NCI-H460 (cell line): ENCODE results near the gene ART1. TPM values are rescaled to one million over a fixed set of nuclear protein-coding genes. Genes with fewer than 3 reads are reported as not detected.

Source experiments
- DNase-seq: peaks from one replicate; pipeline ENCODE4 v3.0.0-alpha.2; 2016; ENCODE audit warnings: low read depth; ENCODE audit errors: extremely low read depth
- total RNA-seq: library from RNA; depleted of rRNA; stranded (reverse); fragments of >200 nt; shearing (Covaris generic); gene quantifications from 2 replicates; pipeline ENCODE4 v1.2.3, GENCODE V29; 2014

ART1 gene
- total RNA-seq, 1 experiment from 2014 or later = not detected

DNA sequence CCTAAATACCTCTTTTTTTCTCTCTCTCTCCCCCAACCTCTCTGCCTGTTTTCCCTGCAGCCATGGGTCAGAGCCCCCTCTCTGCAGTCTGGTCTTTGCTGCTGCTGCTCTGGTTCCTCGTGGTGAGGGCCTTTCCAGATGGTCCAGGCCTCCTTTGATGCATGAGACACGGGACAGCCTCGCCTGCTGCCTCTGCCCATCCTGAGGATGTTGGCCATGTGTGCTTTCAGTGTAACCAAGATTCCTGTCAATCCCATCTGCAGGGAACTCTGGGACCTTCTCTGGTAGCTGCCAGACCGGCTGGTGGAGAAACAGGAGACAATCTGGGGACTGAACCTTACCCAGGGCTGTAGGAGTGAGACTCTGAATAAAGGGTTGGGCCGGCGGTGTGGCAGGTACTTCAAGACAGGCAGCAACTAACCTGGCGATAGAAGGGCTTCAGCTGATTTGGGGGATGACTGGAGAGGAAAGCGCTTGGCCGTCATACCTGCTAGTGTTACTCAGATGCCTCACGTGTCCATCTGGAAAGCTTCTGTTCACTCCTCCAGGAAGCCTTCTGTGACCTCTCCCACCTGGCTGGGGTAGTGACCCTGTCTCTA is 19.2 kb downstream of the ART1 start:
- no peak for DNase-seq

GRCh38 chr11:3665336-3666022 is 20.6 kb downstream of the ART1 start:
- DNase-seq = no peak

DNA sequence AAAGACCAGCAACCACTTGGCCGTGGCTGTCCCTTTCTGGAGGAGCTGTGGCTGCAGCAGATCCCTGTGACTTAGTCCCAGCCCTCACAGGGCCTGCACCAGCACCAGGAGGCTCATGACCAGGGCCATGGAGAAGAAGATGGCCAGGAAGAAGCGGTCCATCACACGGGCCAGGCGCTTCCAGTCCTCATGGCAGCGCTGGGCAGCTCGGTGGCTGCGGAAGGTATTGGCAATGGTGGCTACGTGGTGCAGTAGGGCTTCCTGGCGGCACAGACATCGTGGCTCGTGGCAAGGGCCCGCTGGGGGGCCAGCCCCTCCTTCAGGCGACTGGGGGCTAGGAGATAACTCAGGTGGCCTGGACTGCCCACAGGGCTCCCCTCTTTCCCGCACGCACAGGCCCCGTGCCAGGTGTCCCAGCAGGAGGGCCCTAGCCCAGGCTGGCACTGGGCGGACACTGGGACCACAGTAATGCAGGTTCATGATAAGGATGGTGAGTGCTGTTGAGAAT is 21.1 kb downstream of the ART1 start:
- no peak for DNase-seq

- no peak for DNase-seq
These were observed 22.5 kb downstream of the ART1 start for GRCh38 chr11:3667149-3668035.

DNA sequence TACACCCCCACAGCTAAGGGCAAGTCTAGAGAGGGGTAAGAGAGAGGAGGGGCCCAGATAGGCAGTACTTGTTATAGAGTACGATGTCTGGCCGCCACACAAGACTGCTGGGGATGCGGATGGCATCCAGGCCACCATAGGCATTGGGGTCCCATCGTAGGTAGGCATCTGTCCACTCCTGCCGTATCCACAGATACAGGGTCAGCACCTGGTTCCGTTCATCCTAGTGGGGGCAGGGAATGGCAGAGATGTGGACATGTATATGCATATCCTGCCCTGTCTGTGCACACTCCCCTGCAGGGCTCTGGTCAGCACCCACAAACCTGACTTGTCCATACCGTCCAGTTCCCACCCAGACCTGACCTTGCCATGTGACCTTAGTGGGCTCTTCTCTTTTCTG is 24.2 kb downstream of the ART1 start:
- no peak for DNase-seq

GRCh38 chr11:3669742-3670183 is 24.8 kb downstream of the ART1 start:
- DNase-seq = no peak

DNA sequence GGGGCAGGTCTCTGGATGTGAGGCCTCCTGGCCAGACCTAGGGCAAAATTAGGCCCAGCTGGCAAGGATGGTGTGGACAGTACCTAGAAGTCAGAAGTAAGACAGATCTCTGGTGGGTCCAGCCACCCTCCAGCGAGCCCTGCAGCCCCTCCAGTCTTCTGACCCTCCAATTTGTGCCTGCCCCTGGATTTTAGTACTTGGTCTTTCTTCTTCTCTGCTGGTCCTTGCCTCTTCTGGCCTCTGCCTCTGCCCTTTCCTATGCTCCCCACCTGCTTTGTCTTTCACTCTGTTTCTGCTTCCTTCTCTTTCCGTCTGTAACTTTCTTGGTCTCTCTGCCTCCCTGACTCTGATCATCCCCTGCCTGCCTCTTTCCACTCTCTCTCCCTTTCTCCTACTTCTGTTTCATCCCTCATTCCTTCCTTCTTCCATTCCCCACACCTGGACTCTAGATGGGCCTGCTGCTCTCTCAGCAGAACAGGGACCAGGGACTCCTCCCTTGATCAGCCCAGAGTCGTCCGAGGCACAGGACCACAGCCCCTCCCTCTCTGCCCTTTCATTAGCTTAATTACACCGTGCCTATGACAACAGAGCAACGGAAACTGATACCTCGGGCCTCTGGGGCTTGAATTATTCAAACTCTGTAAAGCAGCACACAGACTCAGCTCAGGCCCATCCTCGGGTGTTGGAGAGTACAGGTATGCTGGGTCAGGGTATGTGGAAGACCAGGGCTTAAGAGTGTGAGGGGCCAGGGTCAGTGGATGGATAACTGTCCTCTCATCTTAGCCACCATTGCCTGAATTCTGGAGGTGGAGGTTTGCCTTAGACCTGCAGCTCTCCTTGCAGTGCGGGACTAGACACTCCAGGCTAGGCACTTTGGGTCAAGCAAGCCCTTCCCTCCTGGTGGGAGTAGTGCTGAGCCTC is 26.7 kb downstream of the ART1 start, which contains the start of gene CHRNA10:
Gene CHRNA10, minus strand, starts transcription at position 51 of the 921 bp plus-strand sequence. CDS start 72 bp downstream, outside the sequence.
- DNase-seq = no peak

DNA sequence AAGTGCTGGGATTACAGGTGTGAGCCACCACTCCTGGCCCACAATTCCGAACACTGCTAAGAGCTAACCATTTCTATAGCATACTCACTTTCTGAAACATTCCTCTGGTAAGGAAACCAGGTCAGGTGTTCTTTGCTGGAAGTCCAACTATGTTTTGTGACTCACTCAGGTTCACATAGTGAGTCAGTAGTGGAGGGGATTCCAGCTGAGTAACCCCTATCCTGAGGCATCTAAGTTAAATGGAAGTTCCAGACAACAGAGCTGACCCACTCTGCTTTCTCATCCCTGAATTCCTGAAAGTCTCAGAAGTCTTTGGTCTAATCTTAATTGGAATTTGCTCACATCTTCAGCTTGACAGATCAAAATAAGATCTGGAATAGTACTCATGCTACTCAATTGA is 29.3 kb downstream of the ART1 start:
- DNase-seq = no peak

DNA sequence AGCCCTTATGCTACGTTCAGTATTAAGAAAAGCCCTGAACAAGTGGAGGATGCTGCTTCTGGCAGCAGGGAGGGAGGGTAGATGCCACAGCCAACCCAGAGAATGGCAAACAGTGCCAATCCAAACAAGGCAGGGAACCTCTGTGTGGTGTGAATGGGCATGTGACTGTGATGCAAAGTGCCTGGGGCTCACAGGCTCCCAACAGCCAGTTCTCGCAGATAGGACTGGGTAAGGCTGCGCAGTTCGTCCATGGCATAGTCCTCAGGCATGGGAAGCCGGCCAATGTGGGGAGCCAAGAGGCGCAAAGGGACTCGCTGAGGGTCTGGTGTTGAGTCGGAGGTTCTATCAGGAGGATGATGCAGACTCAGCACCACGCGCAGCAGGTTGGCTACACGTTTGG is 31.0 kb downstream of the ART1 start:
- DNase-seq = no peak

- no peak for DNase-seq
These were observed 34.1 kb downstream of the ART1 start for GRCh38 chr11:3679077-3679476.

GRCh38 chr11:3683039-3683438 is 38.1 kb downstream of the ART1 start:
- no peak for DNase-seq

DNA sequence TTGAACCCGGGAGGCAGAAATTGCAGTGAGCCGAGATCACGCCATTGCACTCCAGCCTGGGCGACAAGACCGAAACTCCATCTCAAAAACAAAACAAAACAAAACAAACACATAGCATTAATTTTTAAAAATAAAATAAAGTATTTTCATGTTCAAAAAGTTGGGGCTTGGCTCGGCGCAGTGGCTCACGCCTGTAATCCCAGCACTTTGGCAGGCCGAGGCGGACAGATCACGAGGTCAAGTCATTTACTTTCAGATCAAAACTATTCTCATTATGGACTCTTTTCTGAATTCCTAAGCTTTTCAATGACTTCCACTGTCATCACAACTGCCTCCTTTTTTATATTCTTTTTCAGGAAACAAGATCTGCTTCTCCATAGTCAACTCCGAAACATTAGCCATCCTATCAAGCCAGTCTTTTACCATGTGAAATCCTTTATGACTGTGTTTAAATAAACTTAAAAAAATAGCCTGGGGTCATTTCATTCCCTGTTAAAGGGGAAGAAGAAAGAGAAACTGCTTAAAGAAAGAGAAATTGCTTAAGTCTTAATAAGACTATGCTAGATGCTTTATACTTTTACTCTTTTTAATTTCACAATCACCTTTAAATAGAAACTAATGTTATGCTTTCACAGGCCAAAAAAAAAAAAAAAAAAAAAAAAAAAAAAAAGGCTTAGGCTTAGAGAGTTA is 39.3 kb downstream of the ART1 start:
- DNase-seq = no peak

DNA sequence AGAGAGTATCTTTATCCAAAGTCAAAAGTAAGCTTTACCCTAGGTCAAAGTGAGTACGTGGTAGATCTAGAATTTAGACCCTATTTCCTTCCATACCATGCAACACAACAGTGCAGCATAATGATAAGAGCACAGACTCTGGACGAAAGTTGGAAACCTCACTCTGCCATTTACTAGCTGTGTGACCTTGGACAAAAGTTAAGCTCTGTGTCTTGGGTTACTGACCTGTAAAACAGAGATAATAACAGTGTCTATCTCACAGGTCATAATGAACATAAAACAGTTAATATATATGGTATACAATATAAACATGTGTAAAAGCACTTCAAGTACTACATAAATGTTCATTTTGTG is 39.9 kb downstream of the ART1 start:
- no peak for DNase-seq

DNA sequence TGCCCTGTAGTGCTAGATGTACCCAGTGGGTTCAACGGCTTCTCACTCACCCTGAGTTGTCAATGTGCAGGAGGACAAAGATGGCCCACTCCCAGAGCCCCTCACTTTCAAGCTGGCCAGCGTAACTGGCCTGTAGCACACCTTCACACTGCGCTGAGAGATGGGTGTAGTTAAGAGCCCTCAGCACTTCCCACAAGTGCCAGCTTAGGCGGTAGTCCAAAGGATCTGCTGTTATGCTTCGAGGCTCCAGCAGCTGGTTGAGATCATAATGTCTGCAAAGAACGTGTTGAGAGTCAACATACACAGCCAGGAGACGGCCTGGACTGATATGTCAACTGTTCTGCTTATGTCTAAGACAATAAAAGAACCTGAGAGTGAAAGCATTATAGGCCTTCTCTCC is 41.0 kb downstream of the ART1 start:
- DNase-seq = no peak

DNA sequence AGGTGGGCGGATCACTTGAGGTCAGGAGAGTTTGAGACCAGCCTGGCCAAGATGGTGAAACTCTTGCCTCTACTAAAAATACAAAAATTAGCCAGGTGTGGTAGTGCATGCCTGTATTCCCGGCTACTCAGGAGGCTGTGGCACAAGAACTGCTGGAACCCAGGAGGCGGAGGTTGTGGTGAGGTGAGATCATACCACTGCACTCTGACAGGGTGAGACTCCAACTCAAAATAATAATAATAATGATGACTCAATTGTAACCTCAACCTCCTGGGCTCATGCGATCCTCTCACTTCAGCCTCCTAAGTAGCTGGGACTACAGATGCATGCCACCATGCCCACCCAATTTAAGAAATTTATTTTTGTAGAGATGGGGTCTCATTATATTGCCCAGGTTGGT is 41.8 kb downstream of the ART1 start:
- no peak for DNase-seq

DNA sequence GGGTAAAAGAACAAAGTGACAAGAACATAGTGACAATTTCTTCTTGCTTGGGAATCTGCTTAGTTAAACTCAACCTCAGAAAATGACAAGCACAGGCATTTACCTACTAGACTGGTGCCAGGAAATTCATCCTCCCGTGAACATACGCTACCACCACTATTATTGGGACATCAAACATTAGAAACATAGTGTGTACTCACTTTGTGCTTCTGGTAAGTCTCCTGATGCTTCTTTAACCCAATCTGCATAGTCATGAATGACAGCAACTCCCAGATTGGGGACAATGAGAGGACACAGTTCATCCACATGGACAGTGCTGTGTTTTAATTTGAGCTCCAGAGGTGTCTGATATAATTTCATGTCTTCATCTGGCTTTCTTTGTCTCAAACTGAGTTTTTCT is 55.5 kb downstream of the ART1 start:
- no peak for DNase-seq

- DNase-seq = no peak
These were observed 56.0 kb downstream of the ART1 start for GRCh38 chr11:3700910-3701309.

GRCh38 chr11:3703383-3703782 is 58.5 kb downstream of the ART1 start:
- no peak for DNase-seq

DNA sequence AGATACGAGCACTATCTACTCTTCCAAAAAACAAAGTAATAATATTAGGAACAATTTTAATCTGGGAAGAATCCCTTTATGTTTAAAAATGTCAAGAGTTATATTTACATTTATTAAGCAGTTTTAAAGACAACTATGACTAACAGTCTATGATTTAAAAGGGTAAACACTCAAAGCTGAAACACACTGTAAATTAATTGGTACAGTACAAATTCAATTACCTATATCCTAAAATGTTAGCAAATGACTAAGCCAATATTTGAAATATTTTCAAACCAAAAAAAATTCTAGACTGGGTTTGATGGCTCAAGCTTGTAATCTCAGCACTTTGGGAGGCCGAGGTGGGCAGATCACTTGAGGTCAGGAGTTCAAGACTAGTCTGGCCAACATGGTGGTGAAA is 62.2 kb downstream of the ART1 start:
- no peak for DNase-seq

GRCh38 chr11:3709977-3710376 is 65.0 kb downstream of the ART1 start:
- no peak for DNase-seq
